AG09319 (cell line): Measurements from ENCODE around the gene CH25H.
"Not testable (repeated sequence)": the region's sequence is repeated elsewhere in the genome, so short reads cannot be mapped to it uniquely, and the experiment has no call there.

Experiments
- DNase-seq: peaks from one replicate; pipeline ENCODE4 v3.0.0-alpha.2; 2010; ENCODE audit warnings: low read depth; ENCODE audit errors: extremely low read depth
- TF ChIP-seq, protein P1 (sequence below): IDR thresholded peaks from 2 replicates; pipeline ENCODE4 v1.5.1; 2011; ENCODE audit warnings: low read depth, mild to moderate bottlenecking, inconsistent platforms, low read length, moderate library complexity

Gene CH25H

DNA sequence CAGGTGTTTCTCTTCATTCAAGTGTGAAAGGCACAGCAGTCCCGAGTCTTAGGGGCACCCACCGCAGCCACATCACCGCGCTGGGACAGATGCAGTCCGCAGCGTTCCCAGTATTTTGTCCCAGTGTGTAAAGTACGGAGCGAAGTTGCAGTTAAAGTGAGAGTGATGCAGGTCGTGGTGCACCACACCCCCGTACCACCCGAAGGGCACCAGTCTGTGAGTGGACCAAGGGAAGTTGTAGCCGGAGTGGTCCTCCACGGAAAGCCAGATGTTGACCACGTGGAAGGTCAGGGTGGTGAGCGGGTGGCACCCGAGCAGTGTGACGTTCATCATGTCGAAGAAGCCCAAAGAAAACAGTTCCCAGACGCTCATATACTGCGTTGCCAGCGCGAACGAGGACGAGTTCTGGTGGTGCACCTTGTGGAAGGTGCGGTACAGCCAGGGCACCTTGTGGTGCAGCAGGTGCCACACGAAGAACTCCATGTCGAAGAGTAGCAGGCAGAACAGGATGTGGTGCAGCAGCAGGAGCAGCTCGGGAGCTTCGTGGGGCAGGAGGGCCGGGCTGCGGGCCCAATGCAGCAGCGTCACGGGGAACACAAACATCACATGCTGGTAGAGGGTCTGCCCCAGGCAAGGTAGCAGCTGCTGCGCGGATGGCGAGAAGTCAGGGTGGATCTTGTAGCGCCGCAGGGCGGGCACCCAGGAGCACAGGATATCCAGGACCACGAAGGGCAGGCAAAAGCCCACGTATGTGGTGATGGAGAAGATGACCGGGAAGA lies 526 bp downstream of the CH25H start:
- TF ChIP-seq, protein P1, sequence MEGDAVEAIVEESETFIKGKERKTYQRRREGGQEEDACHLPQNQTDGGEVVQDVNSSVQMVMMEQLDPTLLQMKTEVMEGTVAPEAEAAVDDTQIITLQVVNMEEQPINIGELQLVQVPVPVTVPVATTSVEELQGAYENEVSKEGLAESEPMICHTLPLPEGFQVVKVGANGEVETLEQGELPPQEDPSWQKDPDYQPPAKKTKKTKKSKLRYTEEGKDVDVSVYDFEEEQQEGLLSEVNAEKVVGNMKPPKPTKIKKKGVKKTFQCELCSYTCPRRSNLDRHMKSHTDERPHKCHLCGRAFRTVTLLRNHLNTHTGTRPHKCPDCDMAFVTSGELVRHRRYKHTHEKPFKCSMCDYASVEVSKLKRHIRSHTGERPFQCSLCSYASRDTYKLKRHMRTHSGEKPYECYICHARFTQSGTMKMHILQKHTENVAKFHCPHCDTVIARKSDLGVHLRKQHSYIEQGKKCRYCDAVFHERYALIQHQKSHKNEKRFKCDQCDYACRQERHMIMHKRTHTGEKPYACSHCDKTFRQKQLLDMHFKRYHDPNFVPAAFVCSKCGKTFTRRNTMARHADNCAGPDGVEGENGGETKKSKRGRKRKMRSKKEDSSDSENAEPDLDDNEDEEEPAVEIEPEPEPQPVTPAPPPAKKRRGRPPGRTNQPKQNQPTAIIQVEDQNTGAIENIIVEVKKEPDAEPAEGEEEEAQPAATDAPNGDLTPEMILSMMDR = no peak; the same call in none of the 2 replicates
- DNase-seq = no peak

DNA sequence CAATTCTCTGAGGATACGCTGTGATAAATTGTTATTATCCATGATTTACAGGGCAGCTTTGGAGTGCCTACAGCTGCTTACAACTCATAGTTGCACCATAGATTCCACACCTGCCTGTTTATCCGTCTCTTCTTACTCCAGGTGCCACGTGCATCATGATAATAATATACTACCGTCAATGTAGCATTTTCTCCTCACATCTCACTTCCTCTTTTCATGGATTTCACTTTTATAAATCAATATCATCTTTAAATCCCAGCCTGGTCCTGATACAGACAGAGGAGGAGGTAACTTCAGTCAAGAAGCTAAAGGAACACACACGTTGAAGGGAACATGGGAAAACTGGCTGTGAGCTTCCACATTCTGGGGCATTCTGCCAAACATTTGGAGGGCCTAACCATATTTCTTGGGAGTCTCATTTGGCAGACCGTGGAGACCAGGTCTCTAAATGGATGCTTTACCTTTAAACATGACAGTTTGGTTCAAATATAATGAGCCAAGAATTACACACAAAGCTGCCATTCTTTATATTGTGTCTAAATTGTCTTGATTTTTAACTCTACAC lies 2.4 kb downstream of the CH25H start:
- no peak for DNase-seq
- TF ChIP-seq, protein P1 = no peak

DNA sequence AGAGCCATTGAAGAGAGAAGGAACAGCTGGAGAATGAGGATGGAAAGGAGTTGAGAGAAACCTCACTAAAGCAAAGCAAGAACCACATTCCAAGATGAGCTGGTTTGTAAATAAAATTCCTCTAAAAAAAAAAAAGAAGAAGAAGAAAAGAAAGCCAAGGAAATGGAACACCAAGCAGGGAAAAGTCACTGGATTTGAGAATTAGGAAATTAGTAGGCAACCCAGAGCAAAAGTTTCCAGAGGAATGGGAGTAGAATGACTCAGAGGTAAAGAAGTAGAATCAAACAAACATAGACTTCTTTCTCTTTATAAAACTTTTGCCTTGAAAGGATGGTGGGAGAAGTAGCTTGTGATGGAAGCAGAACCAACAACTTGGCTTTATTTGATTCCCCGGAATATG lies 3.9 kb downstream of the CH25H start:
- TF ChIP-seq, protein P1 = no peak
- DNase-seq = no peak

DNA sequence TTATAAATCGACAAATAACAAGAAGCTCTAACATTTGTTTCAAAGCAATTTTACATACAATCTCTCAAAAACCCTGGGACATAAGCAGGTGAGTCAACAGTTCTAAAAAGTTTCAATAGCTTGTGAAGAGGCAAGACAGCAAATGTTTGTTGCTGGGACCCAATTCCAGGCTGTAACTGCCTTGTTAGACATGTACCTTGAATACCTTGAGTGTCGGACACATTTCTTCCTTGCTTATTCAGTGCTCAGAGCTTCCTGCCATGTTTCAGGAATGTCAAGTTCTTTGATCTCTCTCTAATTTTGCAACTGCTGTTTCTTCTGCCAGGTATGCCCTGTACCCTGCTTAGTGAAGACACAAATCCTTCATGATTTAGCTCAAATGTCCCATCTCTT lies 5.1 kb downstream of the CH25H start:
- TF ChIP-seq, protein P1 = no peak
- DNase-seq = no peak

DNA sequence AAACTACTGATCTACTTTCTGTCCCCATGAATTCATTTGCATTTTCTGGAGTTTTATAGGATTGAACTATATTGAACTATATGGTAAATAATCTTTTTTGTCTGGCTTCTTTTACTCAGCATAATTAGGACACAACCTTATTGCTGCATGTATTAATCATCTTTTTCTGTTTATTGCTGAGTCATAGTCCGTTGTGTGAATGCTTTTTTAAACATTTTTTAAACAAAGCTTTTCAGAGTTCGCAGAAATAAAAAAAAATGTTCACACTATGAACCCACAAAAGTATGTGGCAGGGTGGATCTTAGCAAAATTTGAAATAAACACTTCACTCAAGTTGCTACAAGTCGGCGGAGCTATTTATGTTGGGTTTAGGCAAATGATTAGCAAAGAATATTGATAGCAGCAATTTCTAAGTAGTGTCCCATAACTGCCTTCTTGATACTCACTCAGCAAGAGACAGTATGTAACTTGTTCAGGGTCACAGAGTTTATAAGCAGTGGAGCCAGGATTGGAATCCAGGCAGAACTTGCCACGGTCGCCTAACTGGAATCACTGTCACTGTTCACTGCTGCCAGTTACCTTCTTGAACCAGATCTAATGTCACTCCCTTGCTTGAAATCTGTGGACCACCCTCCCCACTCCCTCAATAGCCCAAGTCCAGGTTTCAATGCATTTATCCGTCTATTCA lies 5.6 kb downstream of the CH25H start:
- DNase-seq = no peak
- TF ChIP-seq, protein P1 = no peak

DNA sequence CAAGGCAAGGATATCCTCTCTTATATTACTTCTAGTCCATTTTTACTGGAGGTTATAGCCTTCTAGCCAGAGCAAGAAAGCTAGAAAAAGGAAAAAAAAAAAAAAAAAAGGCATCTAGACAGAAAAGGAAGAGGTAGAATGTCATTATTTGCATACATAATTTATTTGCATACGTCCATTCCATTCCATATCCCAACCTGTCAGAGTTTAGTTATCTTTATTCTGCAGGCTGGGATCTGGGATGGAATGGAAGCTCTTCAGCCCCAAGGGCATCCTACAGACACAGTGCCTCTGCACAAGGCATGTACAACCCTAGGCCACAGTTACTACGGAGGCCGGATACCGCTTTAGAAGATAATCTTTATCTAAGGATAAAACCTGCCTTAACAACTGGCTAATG lies 9.6 kb downstream of the CH25H start:
- TF ChIP-seq, protein P1 = no peak
- DNase-seq = no peak

DNA sequence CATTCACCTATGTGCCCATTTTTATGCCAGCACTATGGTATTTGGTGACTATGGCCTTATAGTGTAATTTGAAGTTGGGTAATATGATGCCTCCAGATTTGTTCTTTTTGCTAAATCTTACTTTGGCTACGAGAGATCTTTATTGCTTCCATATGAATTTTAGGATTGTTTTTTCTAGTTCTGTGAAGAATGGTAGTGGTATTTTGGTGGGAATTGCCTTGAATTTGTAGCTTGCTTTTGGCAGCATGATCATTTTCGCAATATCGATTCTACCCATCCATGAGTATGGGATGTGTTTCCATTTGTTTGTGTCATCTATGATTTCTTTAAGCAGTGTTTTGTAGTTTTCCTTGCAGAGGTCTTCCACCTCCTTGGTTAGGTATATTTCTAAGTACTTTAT lies 15.8 kb downstream of the CH25H start:
- DNase-seq = not testable (repeated sequence)
